Vagina (tissue), 2 donors: Measurements from ENCODE around the gene C1orf21. TPM values are rescaled to one million over a fixed set of nuclear protein-coding genes. Genes with fewer than 3 reads are reported as not detected.
A peak's percentile ranks its signal among the peaks of the same experiment; 100 is the strongest.

ENCODE experiments used
- DNase-seq, 2 donors: peaks; one replicate each; pipeline ENCODE4 v3.0.0-alpha.2; 2017; ENCODE audit errors: extremely low spot score in 2 of 2
- H3K27ac ChIP-seq: fragments of 200-600 bp; sonication (generic); one replicate; pipeline ENCODE4 v1.5.1; 2019
- H3K27me3 ChIP-seq: fragments of 200-600 bp; sonication (generic); one replicate; pipeline ENCODE4 v1.5.1; 2019
- H3K36me3 ChIP-seq, 2 donors: fragments of 200-600 bp; sonication (generic); one replicate each; pipeline ENCODE4 v1.5.1; 2017 to 2019
- H3K4me1 ChIP-seq: fragments of 200-600 bp; sonication (generic); one replicate; pipeline ENCODE4 v1.5.1; 2019
- H3K4me3 ChIP-seq, 2 donors: fragments of 200-600 bp; sonication (generic); 1 replicate in 1 of 2; 2 replicates in 1 of 2; pipeline ENCODE4 v1.5.1; 2016 to 2019
- H3K9me3 ChIP-seq: fragments of 200-600 bp; sonication (generic); one replicate; pipeline ENCODE4 v1.5.1; 2019
- POLR2A ChIP-seq, 2 donors: fragments of 450-650 bp; IDR thresholded peaks; one replicate each; pipeline ENCODE4 v1.6.1; 2017; ENCODE audit warnings: antibody characterized with exemption in 2 of 2, mild to moderate bottlenecking in 2 of 2, moderate library complexity in 2 of 2
- POLR2AphosphoS5 ChIP-seq, 2 donors: sonication (generic); formaldehyde crosslinking; IDR thresholded peaks; one replicate each; pipeline ENCODE4 v1.9.0; 2017; ENCODE audit warnings: antibody characterized with exemption in 2 of 2, mild to moderate bottlenecking in 2 of 2, low read depth in 1 of 2; ENCODE audit not compliant: insufficient read depth in 1 of 2
- intact Hi-C: fragments of 100-400 bp; cut with DNase I; formaldehyde crosslinking; loops from one replicate; pipeline ENCODE4 v1.15.1; 2023
- total RNA-seq: library from RNA; depleted of rRNA; stranded (reverse); fragments of >200 nt; gene quantifications from one replicate; pipeline ENCODE4 v1.2.3, GENCODE V29; 2016
- TF ChIP-seq, protein P1 (sequence below), 3 experiments: fragments of 450-650 bp in 2 of 3; fragments of 200-600 bp in 1 of 3; sonication (generic) in 1 of 3; IDR thresholded peaks; one replicate each; pipeline ENCODE4 v1.5.1; 2017 to 2019; ENCODE audit warnings: antibody characterized with exemption in 3 of 3, mild to moderate bottlenecking in 2 of 3, moderate library complexity in 2 of 3

The C1orf21 gene
- total RNA-seq, 1 donor from 2014 or later, result 24.1 TPM

DNA sequence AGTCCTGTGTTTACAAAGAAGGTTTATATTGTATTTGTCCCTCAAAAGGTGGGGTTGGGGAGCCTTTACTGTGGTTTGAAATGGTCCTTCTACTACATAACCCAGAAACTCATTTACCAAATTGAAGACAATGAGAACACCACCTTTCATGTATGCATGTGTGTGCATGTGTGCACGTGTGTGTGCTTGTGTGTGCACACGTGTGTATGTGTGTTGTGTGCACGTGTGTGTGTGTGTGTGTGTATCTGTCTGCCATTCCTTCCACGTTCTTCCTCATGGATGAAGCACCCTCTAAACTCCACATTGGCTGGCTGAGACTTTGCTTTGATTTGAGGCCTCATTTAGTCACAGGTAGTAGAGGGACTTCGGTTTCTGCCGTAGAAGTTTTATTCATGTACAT is 229.7 kb downstream of the C1orf21 start:
- Histone ChIP-seq H3K4me1 (peaks cover 33% of the 10 kb centered on the region), H3K36me3 (peaks cover 0 to 7% of the 10 kb centered on the region in 2 donors), H3K27me3 (no peaks in the 10 kb centered on the region), H3K4me3 (no peak overlapping the region), H3K27ac (no peak overlapping the region), H3K9me3 (no peaks in the 10 kb centered on the region)
- TF ChIP-seq POLR2A (IDR thresholded peaks at IDR 0.05), result no peak
- TF ChIP-seq, protein P1, sequence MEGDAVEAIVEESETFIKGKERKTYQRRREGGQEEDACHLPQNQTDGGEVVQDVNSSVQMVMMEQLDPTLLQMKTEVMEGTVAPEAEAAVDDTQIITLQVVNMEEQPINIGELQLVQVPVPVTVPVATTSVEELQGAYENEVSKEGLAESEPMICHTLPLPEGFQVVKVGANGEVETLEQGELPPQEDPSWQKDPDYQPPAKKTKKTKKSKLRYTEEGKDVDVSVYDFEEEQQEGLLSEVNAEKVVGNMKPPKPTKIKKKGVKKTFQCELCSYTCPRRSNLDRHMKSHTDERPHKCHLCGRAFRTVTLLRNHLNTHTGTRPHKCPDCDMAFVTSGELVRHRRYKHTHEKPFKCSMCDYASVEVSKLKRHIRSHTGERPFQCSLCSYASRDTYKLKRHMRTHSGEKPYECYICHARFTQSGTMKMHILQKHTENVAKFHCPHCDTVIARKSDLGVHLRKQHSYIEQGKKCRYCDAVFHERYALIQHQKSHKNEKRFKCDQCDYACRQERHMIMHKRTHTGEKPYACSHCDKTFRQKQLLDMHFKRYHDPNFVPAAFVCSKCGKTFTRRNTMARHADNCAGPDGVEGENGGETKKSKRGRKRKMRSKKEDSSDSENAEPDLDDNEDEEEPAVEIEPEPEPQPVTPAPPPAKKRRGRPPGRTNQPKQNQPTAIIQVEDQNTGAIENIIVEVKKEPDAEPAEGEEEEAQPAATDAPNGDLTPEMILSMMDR (IDR thresholded peaks at IDR 0.05), result no peak
- no peak for DNase-seq
- intact Hi-C loops, result no loop called here

DNA sequence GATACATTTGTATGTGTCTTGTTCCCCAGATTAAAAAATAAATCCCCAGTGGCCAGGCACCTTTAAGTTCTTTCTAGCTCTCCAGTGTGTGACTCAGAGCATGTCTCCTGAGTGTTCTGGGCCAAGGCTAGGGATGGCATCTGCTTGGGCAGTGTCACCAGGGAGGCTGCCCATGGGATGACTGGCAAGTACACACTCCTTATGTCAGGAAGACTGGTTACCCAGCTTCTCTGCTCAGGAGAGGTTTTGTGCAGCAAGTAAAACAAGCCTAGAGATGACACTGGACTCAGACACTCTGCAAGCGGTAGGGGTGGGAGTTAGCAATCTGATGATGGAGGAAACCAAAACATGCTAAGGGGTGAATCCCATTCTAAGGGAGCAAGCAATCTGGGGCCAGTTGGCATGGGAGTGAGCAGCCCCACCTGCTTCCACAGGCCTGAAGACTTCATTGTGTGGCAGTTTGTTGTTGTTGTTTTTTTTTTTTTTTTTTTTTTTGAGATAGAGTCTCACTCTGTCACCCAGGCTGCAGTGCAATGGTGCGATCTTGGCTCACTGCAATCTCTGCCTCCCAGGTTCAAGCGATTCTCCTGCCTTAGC is 230.7 kb downstream of the C1orf21 start:
- DNase-seq, result no peak
- no peak for TF ChIP-seq POLR2AphosphoS5 (IDR thresholded peaks at IDR 0.05; ENCODE audit: insufficient read depth in 1 of 2, low read depth in 1 of 2)
- TF ChIP-seq POLR2A (IDR thresholded peaks at IDR 0.05), result no peak
- TF ChIP-seq, protein P1 (IDR thresholded peaks at IDR 0.05), result no peak
- no peak overlapping the region for H3K4me3 ChIP-seq
- H3K27ac ChIP-seq, result no peak overlapping the region
- H3K4me1 ChIP-seq, result peaks cover 37% of the 10 kb centered on the region
- intact Hi-C loops, result no loop called here
- no peaks in the 10 kb centered on the region for H3K9me3 ChIP-seq
- H3K36me3 ChIP-seq, result peaks cover 0 to 7% of the 10 kb centered on the region in 2 donors
- H3K27me3 ChIP-seq, result no peaks in the 10 kb centered on the region

GRCh38 chr1:184618851-184619250 is 232.0 kb downstream of the C1orf21 start:
- Histone ChIP-seq H3K4me3 (no peak overlapping the region), H3K27me3 (no peaks in the 10 kb centered on the region), H3K27ac (no peak overlapping the region), H3K36me3 (peaks cover 0 to 7% of the 10 kb centered on the region in 2 donors), H3K4me1 (peaks cover 50% of the 10 kb centered on the region), H3K9me3 (no peaks in the 10 kb centered on the region)
- intact Hi-C loops, result no loop called here
- DNase-seq, result no peak
- no peak for TF ChIP-seq POLR2A (IDR thresholded peaks at IDR 0.05)
- TF ChIP-seq, protein P1 (IDR thresholded peaks at IDR 0.05), result no peak
- no peak for TF ChIP-seq POLR2AphosphoS5 (IDR thresholded peaks at IDR 0.05; ENCODE audit: insufficient read depth in 1 of 2, low read depth in 1 of 2)

DNA sequence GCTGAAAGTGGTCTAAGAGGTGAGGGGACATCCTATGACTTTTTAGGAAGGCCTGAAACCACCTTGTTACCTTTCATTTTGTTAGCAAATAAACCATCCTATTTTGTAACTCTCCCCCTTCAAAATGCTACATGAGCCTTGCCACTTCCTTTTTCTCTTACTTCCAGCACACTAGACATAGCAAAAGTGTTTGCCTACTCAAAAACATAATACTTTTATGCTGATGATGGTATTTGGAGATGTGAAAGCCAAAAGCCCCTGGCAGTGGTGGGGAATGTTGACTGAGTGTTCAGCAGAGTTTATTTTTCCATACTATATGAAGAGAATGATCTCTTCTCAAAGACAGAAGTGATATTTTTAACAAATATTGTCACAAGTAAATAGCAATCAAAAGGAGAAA is 233.6 kb downstream of the C1orf21 start:
- TF ChIP-seq POLR2A (IDR thresholded peaks at IDR 0.05) (no peak), POLR2AphosphoS5 (IDR thresholded peaks at IDR 0.05; ENCODE audit: insufficient read depth in 1 of 2, low read depth in 1 of 2) (no peak)
- TF ChIP-seq, protein P1 (IDR thresholded peaks at IDR 0.05), result no peak
- no peak for DNase-seq
- H3K27me3 ChIP-seq, result no peaks in the 10 kb centered on the region
- H3K9me3 ChIP-seq, result no peaks in the 10 kb centered on the region
- H3K36me3 ChIP-seq, result peaks cover 0 to 7% of the 10 kb centered on the region in 2 donors
- H3K4me1 ChIP-seq, result peaks cover 54% of the 10 kb centered on the region
- peak overlapping the region; percentile 88 for H3K27ac ChIP-seq
- H3K4me3 ChIP-seq, result no peak overlapping the region
- intact Hi-C loops, result no loop called here

DNA sequence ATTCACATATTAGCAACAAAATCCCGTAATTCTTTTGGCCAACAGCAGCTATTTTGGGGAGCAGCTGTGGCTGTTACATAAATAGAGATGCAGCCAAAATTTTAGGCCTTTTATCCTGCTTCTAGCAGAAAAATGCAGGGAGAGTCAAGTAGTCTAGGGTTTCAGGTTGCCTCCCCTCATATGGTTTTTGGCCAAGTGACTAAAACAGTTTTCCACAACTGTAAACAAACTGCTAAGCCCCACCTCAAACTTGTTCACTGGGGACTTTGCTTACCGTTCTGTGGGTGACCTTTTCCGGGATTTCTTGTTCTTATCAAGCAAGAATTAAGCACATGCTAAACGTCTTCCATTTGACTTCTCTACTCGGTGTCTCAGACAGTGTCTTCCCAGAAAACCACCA is 234.4 kb downstream of the C1orf21 start:
- no peaks in the 10 kb centered on the region for H3K27me3 ChIP-seq
- peak overlapping the region; percentile 88 for H3K27ac ChIP-seq
- TF ChIP-seq, protein P1 (IDR thresholded peaks at IDR 0.05), result no peak
- TF ChIP-seq POLR2AphosphoS5 (IDR thresholded peaks at IDR 0.05; ENCODE audit: insufficient read depth in 1 of 2, low read depth in 1 of 2) (peak in 1 of 2 donors; percentile 19), POLR2A (IDR thresholded peaks at IDR 0.05) (no peak)
- H3K4me1 ChIP-seq, result peaks cover 61% of the 10 kb centered on the region
- intact Hi-C loops, result no loop called here
- H3K9me3 ChIP-seq, result no peaks in the 10 kb centered on the region
- H3K36me3 ChIP-seq, result peaks cover 0 to 7% of the 10 kb centered on the region in 2 donors
- H3K4me3 ChIP-seq, result no peak overlapping the region
- DNase-seq, result no peak
